Retina (tissue), 1 donor: Measurements from ENCODE around the gene FXYD3.

Experiments
- DNase-seq: peaks from one replicate; pipeline ENCODE4 v3.0.0-alpha.2; 2016

FXYD3 gene

DNA sequence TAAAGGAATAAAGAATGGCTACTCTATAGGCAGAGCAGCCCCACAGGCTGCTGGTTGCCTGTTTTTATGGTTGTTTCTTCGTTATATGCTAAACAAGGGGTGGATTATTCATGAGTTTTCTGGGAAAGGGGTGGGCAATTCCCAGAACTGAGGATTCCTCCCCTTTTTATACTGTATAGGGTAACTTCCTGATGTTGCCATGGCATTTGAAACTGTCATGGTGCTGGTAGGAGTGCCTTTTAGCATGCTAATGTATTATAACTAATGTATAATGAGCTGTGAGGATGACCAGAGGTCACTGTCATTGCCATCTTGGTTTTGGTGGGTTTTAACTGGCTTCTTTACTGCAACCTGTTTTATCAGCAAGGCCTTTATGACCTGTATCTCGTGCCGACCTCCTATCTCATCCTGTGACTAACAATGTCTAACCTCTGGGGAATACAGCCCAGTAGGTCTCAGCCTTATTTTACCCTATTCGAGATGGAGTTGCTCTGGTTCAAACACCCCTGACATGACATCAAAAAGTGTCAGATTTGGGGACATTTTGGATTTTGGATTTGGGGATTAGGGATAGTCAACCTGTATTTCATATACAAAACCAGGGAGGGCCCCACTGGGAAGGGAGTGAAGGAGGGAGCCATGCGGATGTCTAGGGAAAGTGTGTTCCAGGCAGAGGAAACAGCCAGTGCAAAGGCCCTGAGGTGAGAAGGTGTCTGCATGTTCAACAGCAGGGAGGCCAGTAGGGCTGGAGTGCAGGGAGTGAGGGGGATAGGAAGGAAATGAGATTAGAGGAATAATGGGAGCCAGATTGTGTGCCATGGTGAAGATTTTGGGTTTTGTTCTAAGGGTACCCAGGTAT is 49.8 kb downstream of the FXYD3 start:
- DNase-seq, result no peak

DNA sequence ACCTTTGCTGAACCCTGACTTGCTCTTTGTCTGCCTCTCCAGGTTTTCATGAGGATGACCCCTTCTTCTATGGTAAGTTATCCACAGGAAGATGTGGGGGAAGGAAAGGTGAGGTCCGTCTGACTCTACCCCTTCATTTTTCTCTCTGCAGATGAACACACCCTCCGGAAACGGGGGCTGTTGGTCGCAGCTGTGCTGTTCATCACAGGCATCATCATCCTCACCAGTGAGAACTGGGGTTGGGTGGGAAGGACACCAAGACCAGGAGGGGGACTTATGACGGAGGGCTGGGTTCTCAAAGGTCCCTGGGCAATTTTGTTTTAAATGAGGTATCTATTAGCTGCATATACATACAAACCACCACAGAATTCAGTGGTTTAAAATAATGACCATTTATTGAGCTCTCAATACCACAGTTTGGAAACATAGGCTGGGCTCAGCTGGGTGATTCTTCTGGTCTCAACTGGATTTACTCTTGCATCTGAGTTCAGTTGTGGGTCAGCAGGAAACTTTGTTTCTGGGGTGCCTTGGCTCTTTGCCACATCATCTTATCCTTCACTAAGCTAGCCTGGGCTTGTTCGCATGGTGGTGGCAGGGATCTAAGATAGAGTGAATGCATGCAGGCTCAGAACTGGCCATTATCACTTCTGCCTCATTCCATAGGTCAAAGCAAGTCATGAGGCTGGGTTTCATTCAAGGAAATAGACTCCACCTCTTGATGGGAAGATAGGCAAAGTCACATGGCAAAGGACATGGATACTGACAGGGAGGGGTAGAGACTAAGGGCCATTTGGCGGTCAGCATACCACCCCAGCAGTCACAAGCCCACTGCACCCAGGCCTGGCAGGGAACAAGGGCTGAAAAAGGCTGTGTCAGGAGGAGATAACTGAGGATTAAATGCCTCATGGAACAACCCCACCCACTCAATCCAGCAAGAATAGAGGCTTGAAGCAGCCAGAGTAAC is 50.8 kb downstream of the FXYD3 start:
- no peak for DNase-seq

DNA sequence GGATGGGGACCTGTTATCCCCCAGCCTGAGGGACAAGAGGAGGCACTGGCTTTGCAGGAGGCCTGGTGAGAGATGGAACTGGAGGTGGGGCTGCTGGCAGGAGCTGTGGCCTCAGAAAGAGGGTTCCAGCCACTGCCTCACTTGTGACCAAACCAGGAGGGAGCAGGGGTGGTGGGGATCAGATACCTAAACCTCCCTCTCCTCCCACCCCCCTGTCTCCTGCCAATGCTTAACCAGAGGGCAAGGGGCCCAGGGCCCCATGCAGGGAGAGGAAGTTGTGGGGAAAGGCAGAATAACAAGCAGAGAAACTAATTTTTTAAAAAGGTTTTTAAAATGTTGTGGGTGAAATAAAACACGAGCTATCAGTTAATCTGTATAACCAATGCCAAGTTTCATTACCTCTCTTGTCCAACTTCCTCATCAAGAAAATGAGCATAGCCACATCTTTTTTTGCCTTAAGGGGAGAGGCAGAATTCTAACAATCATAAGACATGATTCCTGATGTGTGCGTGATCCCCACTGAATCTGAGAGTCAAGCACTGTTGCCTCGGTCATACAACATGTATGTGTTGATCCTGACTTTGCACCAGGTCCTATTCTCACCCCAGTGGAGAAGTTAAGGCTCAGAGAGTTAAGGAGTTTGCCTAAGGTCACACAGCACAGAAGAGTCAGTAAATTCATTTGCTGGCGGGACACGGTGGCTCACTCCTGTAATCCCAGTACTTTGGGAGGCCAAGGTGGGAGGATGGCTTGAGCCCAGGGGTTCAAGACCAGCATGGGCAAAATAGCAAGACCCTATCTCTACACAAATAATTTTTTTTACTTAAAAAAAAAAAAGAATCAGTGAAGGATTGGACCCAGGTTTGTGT is 51.9 kb downstream of the FXYD3 start:
- DNase-seq, result no peak

DNA sequence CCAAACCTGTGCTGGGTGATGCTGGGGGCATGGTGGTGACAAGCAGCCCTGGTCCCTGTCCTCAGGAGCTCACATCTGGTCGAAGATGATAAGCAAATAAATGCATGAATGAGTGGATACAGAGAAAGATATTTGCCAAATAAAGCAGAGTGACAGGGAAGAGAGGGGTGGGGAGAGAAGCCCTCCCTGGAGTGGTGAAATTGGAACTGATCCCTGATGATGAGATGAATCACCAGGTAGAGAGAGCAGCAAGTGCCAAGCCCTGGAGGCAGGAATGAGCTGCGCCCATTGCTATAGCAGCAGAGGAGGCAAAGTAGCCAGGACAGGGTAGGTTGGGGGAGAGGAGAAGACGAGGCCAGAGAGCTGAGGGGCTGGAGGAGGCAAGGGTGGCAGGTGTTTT is 52.6 kb downstream of the FXYD3 start:
- DNase-seq, result no peak

GRCh38 chr19:35169221-35169995 is 53.8 kb downstream of the FXYD3 start:
- no peak for DNase-seq

DNA sequence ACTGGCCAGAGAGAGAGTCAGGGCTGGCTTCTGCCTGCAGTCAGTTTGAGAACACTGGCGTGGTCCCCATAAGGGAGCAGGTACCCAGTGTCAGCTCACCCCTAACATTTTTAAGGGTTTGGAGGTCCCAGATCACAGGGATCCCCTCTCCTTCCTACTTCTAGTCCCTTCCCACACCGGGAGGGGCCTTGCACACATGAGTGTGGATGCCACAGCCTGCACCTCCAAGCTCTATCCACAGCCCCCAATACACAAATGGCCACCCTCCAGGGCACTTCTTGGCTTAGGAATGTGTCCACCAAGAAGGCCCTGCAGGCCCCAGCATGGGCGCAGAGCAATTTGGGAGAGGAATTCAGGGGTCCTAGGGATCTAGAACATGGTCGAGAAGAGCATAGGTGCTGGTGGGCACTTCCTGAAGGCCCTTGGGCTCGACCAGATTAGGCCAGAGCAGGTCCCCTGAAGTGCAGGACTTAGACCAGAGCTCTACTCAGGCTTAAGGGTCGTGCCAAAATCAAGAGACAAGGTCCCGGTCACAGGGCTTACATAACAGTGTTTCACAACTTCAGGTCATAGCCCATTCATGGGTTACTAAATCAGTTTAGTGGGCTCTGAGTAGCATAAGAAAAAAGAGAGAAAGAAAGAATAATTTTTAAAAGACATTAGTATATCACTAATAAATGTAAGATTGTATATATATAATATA is 54.9 kb downstream of the FXYD3 start:
- DNase-seq, result no peak

DNA sequence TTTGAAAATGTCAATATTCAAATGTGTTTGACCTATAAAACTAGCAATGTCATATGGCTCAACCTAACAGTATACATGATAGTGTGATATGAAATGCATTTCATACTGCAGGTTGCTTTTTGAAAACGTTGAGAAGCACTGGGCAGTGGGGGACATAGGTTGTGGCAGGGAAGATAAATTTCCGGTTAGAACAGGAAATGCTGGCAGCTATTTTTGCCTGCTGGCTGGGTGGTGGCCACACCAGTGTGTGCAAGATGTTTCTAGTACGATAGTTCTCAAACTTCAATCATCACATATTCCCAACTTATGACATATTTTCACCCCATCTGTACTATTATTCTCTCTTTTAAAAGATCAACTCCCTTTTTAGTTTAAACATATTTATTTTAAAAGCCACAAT is 56.1 kb downstream of the FXYD3 start:
- DNase-seq, result no peak
